Activated CD8-positive, alpha-beta memory T cell treated with anti-CD3 and anti-CD28 coated beads for 4 hours (primary cell): ENCODE measurements around the gene DNAJC4.

ENCODE experiments used
- DNase-seq, 2 donors: peaks; one replicate each; pipeline ENCODE4 v3.0.0-alpha.2; 2020; ENCODE audit warnings: low read depth in 2 of 2

Gene DNAJC4

GRCh38 chr11:64230171-64230984 lies at the start of gene DNAJC4:
Gene DNAJC4 (plus strand): TSS chr11:64230548. CDS start chr11:64230855, 307 bp downstream.
- DNase-seq, result peak; percentile 66 to 77

GRCh38 chr11:64180891-64181290 lies 49.5 kb upstream of the DNAJC4 start:
- DNase-seq, result no peak

GRCh38 chr11:64181506-64182411 lies 48.6 kb upstream of the DNAJC4 start:
- no peak for DNase-seq

GRCh38 chr11:64183890-64184289 lies 46.5 kb upstream of the DNAJC4 start:
- no peak for DNase-seq

- no peak for DNase-seq
These were observed 45.1 kb upstream of the DNAJC4 start for GRCh38 chr11:64185175-64185692.

GRCh38 chr11:64185693-64186491 lies 44.5 kb upstream of the DNAJC4 start, which contains the start of gene STIP1:
Gene STIP1 (plus strand): TSS chr11:64186171. CDS start chr11:64186262, 91 bp downstream.
- peak; percentile 98 to 99 for DNase-seq

- DNase-seq, result no peak
These were observed 43.7 kb upstream of the DNAJC4 start for GRCh38 chr11:64186492-64187165.

GRCh38 chr11:64192434-64192833 lies 37.9 kb upstream of the DNAJC4 start:
- no peak for DNase-seq

GRCh38 chr11:64196626-64197025 lies 33.7 kb upstream of the DNAJC4 start:
- DNase-seq, result no peak

GRCh38 chr11:64198511-64198910 lies 31.8 kb upstream of the DNAJC4 start:
- DNase-seq, result no peak

GRCh38 chr11:64201543-64201942 lies 28.8 kb upstream of the DNAJC4 start:
- no peak for DNase-seq

GRCh38 chr11:64202992-64203391 lies 27.4 kb upstream of the DNAJC4 start:
- no peak for DNase-seq

GRCh38 chr11:64203421-64204079 lies 26.8 kb upstream of the DNAJC4 start:
- DNase-seq, result no peak

- DNase-seq, result no peak
These were observed 26.3 kb upstream of the DNAJC4 start for GRCh38 chr11:64204080-64204440.

GRCh38 chr11:64204464-64204989 lies 25.8 kb upstream of the DNAJC4 start:
- DNase-seq, result peak; percentile 58 to 70

GRCh38 chr11:64206457-64207255 lies 23.7 kb upstream of the DNAJC4 start, which contains the start of gene FERMT3:
Gene FERMT3 (plus strand): TSS chr11:64206721. CDS start chr11:64207365, 644 bp downstream.
- DNase-seq, result peak in 1 of 2 donors; percentile 56

GRCh38 chr11:64207256-64208085 lies 22.9 kb upstream of the DNAJC4 start:
- peak; percentile 69 to 77 for DNase-seq

- no peak for DNase-seq
These were observed 22.1 kb upstream of the DNAJC4 start for GRCh38 chr11:64208086-64208795.
